Esophagus muscularis mucosa (tissue), 4 donors: Measurements from ENCODE around the gene DEPDC5. TPM values are rescaled to one million over a fixed set of nuclear protein-coding genes. Genes with fewer than 3 reads are reported as not detected.

Experiments
- DNase-seq: peaks from one replicate; pipeline ENCODE4 v3.0.0-alpha.2; 2017; ENCODE audit errors: extremely low spot score
- H3K27ac ChIP-seq, 4 donors: fragments of 200-600 bp; sonication (generic); replicated peaks in 1 of 4; 1 replicate in 3 of 4; 2 replicates in 1 of 4; pipeline ENCODE4 v1.5.1; 2016 to 2019; ENCODE audit warnings: mild to moderate bottlenecking in 1 of 4
- H3K27me3 ChIP-seq, 4 donors: fragments of 200-600 bp; sonication (generic); one replicate each; pipeline versions ENCODE4 v1.5.1 to v1.6.0; 2016 to 2019
- H3K36me3 ChIP-seq, 4 donors: fragments of 200-600 bp; sonication (generic); one replicate each; pipeline ENCODE4 v1.5.1; 2016 to 2019
- H3K4me1 ChIP-seq, 4 donors: fragments of 200-600 bp; sonication (generic); one replicate each; pipeline ENCODE4 v1.5.1; 2016 to 2019
- H3K4me3 ChIP-seq, 4 donors: fragments of 200-600 bp; sonication (generic); 1 replicate in 2 of 4; 2 replicates in 2 of 4; pipeline ENCODE4 v1.5.1; 2016 to 2019; ENCODE audit warnings: mild to moderate bottlenecking in 4 of 4, moderate library complexity in 1 of 4
- H3K9me3 ChIP-seq, 4 donors: fragments of 200-600 bp; sonication (generic); 1 replicate in 3 of 4; 2 replicates in 1 of 4; pipeline ENCODE4 v1.5.1; 2016 to 2019
- EP300 ChIP-seq: sonication (generic); formaldehyde crosslinking; IDR thresholded peaks from one replicate; pipeline ENCODE4 v1.6.1; 2017; ENCODE audit warnings: antibody characterized with exemption
- POLR2A ChIP-seq: fragments of 450-650 bp; IDR thresholded peaks from one replicate; pipeline ENCODE4 v1.6.1; 2017; ENCODE audit warnings: antibody characterized with exemption, moderate library complexity, mild to moderate bottlenecking, low read depth
- POLR2AphosphoS5 ChIP-seq, 2 donors: sonication (generic); formaldehyde crosslinking; IDR thresholded peaks; one replicate each; pipeline ENCODE4 v1.6.1; 2017; ENCODE audit warnings: antibody characterized with exemption in 2 of 2
- WGBS: methylation state at CpG from one replicate; pipeline ENCODE4 v1.1.5; 2018; 5-methylcytosine and 5-hydroxymethylcytosine counted together
- intact Hi-C: fragments of 100-400 bp; cut with DNase I; formaldehyde crosslinking; loops from one replicate; pipeline ENCODE4 v1.15.1; 2023
- total RNA-seq, 4 donors: library from RNA; depleted of rRNA; stranded (reverse); fragments of >200 nt; gene quantifications; one replicate each; pipeline versions ENCODE4 v1.1.0 to v1.2.1, GENCODE V29; 2016
- TF ChIP-seq, protein P1 (sequence below), 3 experiments: fragments of 200-600 bp in 2 of 3; fragments of 450-650 bp in 1 of 3; sonication (generic) in 2 of 3; IDR thresholded peaks; one replicate each; pipeline ENCODE4 v1.5.1; 2017 to 2019; ENCODE audit warnings: antibody characterized with exemption in 3 of 3, mild to moderate bottlenecking in 2 of 3, moderate library complexity in 1 of 3

Gene DEPDC5
- total RNA-seq, 4 donors from 2014 or later = 7.3 to 15.8 (median 12.6) TPM

DNA sequence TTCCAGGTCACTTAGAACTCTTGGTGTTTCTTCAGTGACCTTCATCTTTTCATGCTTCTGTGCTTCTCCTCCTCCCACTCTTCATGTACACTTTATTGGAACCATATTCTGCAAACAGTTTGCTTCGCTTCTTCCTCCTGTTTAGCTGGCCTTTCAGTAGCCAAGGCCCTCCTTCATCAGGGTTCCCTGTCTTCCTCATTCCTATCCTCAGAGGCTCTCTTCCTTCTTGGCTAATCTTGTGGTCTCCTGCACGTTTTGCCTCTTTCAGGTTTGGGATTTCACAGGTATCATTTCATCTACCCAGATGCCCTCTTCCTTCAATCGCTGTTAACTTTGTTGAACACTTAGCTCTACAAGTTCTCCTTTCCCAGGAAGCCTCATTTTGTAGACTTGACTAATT, 66.8 kb downstream of the DEPDC5 start:
- Histone ChIP-seq H3K4me3 (no peak overlapping the region), H3K9me3 (no peaks in the 10 kb centered on the region), H3K4me1 (no peaks in the 10 kb centered on the region), H3K36me3 (peaks cover 66 to 100% (median 91%) of the 10 kb centered on the region in 4 donors), H3K27me3 (no peaks in the 10 kb centered on the region), H3K27ac (no peak overlapping the region)
- 84% methylated on average over 3 of the region's 3 CpGs for WGBS
- no peak for DNase-seq
- TF ChIP-seq POLR2A (no peak), EP300 (no peak), POLR2AphosphoS5 (IDR thresholded peaks at IDR 0.05) (no peak)
- TF ChIP-seq, protein P1, sequence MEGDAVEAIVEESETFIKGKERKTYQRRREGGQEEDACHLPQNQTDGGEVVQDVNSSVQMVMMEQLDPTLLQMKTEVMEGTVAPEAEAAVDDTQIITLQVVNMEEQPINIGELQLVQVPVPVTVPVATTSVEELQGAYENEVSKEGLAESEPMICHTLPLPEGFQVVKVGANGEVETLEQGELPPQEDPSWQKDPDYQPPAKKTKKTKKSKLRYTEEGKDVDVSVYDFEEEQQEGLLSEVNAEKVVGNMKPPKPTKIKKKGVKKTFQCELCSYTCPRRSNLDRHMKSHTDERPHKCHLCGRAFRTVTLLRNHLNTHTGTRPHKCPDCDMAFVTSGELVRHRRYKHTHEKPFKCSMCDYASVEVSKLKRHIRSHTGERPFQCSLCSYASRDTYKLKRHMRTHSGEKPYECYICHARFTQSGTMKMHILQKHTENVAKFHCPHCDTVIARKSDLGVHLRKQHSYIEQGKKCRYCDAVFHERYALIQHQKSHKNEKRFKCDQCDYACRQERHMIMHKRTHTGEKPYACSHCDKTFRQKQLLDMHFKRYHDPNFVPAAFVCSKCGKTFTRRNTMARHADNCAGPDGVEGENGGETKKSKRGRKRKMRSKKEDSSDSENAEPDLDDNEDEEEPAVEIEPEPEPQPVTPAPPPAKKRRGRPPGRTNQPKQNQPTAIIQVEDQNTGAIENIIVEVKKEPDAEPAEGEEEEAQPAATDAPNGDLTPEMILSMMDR (IDR thresholded peaks at IDR 0.05) = no peak
- intact Hi-C loops = no loop called here

DNA sequence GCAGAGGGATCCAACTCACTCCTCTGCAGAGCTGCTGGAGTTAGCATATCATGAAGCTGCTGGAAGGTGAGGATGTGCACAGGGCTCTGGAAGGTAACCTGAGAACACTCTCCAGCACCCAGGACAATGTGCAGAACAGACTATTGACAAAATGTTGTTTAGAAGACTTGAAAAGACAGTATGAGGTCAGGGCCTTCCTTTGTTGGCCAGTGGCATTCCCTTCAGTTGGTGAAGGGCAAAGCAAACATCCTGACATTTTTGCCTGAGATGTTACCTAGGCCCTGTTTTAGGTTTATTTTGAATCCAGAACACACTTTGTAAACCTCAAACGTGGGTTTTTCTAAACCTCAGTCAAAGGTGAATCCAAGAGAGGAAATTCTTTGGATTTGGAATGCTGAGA, 67.8 kb downstream of the DEPDC5 start:
- TF ChIP-seq POLR2AphosphoS5 (IDR thresholded peaks at IDR 0.05) (no peak), POLR2A (no peak), EP300 (no peak)
- TF ChIP-seq, protein P1 (IDR thresholded peaks at IDR 0.05) = no peak
- Histone ChIP-seq H3K9me3 (no peaks in the 10 kb centered on the region), H3K36me3 (peaks cover 61 to 100% (median 90%) of the 10 kb centered on the region in 4 donors), H3K27me3 (no peaks in the 10 kb centered on the region), H3K4me1 (no peaks in the 10 kb centered on the region), H3K27ac (no peak overlapping the region), H3K4me3 (no peak overlapping the region)
- intact Hi-C loops = no loop called here
- DNase-seq = no peak
- 60% methylated on average over 1 of the region's 1 CpG for WGBS

DNA sequence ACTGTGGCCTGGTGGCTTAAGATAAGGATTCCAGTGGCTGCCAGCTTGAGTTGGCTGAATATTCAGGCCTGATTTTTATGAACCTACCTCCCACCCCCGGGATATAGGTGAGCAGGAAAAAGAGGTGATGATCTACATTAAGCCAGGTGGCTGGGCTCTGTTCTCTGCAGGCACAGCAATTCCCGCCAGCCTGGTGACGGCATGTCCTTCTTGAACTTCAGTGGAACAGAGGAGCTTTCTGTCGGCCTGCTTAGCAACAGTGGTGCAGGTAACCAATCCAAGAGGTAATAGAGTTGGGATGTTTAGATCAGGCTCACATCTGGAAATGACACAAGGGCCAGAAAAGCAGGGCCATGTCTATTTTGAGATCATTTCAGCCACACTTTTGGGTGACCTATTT, 68.7 kb downstream of the DEPDC5 start:
- H3K4me3 ChIP-seq = no peak overlapping the region
- peaks cover 55 to 100% (median 87%) of the 10 kb centered on the region in 4 donors for H3K36me3 ChIP-seq
- WGBS = 94% methylated on average over 4 of the region's 4 CpGs
- H3K4me1 ChIP-seq = no peaks in the 10 kb centered on the region
- intact Hi-C loops = no loop called here
- no peak for DNase-seq
- no peak overlapping the region for H3K27ac ChIP-seq
- no peaks in the 10 kb centered on the region for H3K9me3 ChIP-seq
- no peak for TF ChIP-seq POLR2AphosphoS5 (IDR thresholded peaks at IDR 0.05)
- no peak for TF ChIP-seq EP300
- no peak for TF ChIP-seq POLR2A
- TF ChIP-seq, protein P1 (IDR thresholded peaks at IDR 0.05) = no peak
- no peaks in the 10 kb centered on the region for H3K27me3 ChIP-seq

DNA sequence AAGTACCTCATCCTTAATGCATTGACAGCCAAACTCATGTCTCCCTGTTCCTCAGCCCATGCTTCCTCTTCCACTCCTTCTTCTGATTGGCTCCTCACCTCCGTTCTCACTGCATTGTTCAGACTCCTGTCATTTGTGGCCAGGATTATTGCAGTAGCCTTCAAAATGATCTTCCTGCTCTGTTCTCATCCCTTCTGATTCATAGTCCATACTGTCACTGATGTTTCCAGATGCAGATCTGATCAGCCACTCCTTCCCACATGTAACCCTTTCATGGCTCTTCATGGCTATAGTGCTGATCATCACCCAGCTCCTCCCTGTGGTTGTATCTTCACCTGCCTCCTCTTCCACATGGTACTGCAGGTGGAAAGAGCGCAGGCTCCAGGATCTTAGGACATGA, 71.7 kb downstream of the DEPDC5 start:
- 83% methylated on average over 2 of the region's 2 CpGs for WGBS
- Histone ChIP-seq H3K4me3 (no peak overlapping the region), H3K36me3 (peaks cover 44 to 96% (median 70%) of the 10 kb centered on the region in 4 donors), H3K9me3 (no peaks in the 10 kb centered on the region), H3K27ac (no peak overlapping the region), H3K27me3 (no peaks in the 10 kb centered on the region), H3K4me1 (no peaks in the 10 kb centered on the region)
- intact Hi-C loops = no loop called here
- DNase-seq = no peak
- TF ChIP-seq POLR2AphosphoS5 (IDR thresholded peaks at IDR 0.05) (no peak), EP300 (no peak), POLR2A (no peak)
- TF ChIP-seq, protein P1 (IDR thresholded peaks at IDR 0.05) = no peak

DNA sequence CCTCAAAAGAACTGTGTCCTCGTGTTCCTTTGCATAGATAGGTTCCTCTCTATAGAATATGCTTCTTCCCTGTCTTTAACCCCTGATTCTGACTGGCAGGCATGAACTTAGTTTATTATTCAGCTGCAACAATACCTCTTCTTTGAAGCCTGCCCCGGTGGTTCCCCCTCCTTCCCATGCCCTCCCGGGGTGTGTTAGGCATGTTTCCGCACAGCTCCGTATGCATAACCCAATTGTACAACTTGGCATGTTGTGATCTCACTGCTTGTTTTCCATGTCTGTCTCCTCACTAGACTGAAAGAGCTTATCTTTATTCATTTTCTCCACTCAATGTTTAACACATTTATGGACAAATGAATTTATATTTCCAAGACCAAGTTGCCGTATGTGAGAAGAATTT, 72.6 kb downstream of the DEPDC5 start:
- Histone ChIP-seq H3K9me3 (no peaks in the 10 kb centered on the region), H3K27me3 (no peaks in the 10 kb centered on the region), H3K4me1 (no peaks in the 10 kb centered on the region), H3K36me3 (peaks cover 38 to 88% (median 61%) of the 10 kb centered on the region in 4 donors), H3K27ac (no peak overlapping the region), H3K4me3 (no peak overlapping the region)
- intact Hi-C loops = no loop called here
- no peak for DNase-seq
- no peak for TF ChIP-seq EP300
- TF ChIP-seq POLR2AphosphoS5 (IDR thresholded peaks at IDR 0.05) = no peak
- no peak for TF ChIP-seq POLR2A
- TF ChIP-seq, protein P1 (IDR thresholded peaks at IDR 0.05) = no peak
- 87% methylated on average over 6 of the region's 6 CpGs for WGBS
